ENCODE data around the gene POU3F1.

The POU3F1 gene

DNA sequence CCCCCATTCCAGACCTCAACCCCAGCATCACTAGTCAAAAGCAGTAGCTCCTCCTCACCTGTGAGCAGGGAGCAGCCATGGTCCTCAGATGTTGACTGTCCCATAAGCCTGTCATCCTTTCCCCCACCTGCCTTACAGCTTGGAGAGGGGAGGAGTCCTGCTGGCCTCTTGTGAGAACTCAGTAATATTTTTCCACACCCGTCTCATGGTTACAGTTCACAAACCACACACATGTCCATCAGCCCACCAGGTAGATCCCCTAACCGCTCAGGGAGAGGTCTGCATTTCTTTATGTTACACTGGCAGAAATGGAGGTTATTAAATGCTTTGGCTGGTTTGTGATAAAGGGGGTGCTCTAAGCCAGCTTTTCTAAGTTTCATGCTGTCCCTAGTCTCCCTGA lies 26.3 kb upstream of the POU3F1 start:
- DNase-seq: no peak

DNA sequence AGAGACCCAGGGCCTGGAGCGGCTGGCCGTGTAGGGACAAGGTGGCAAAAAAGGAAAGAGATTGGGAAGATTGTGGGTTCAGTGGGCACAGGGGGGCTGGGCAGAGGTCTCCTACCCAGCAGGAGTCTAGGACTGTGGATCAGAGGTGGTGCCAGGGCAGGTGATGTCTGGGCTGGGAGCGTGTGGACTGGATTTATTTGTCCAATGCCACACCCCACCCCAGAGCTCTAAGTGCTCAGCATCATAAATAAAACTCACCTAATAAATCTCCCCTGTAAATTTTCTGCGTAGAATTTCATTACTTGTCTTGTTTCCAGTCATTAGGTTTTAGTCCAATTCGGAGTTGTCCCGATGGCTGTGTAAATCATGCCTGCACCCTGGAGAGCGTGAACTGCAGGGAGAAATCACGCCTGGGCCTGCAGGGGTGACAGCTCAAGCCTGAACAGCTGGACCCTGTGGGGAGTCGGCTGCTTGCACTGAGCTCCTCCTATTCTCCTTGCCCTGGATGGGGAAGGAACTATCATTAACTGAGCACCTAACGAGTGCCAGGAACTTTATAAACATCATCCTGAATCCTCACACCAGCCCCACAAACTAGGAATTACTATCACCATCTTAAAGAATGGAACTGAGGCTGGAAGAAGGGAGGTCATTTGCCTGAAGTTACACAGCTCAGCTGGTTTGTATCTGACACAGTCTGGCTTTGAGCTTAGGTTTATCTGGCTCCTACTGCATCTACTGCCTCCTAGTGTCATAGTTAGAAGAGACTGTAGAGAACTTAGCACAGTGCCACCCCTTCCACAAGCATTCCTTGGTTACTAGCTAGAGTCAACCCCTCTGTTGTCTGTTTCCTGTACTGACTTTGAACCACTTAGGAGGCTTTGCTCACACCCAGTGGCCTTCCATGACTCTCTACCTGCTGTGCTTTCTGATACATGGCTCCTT lies 25.0 kb upstream of the POU3F1 start:
- no peak for DNase-seq

DNA sequence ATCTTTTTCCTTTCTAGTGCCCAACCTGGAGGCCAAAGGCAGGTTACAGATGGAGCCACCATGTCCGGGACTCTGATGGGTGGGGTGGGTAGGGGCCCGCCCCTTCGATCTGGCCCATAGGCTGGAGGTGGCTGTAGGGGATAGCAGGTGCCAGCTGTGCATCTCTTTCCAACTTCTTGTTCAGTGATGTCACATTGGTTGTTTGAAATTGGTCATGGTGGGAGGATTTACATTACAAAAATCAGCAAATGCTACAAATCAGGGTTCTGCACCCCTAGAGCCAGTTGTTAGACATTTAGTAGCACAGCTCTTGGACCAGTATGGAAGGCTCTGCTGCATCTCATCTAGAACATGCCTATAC lies 22.4 kb upstream of the POU3F1 start:
- DNase-seq: no peak

GRCh38 chr1:38068220-38068979 lies 21.8 kb upstream of the POU3F1 start:
- DNase-seq: no peak

DNA sequence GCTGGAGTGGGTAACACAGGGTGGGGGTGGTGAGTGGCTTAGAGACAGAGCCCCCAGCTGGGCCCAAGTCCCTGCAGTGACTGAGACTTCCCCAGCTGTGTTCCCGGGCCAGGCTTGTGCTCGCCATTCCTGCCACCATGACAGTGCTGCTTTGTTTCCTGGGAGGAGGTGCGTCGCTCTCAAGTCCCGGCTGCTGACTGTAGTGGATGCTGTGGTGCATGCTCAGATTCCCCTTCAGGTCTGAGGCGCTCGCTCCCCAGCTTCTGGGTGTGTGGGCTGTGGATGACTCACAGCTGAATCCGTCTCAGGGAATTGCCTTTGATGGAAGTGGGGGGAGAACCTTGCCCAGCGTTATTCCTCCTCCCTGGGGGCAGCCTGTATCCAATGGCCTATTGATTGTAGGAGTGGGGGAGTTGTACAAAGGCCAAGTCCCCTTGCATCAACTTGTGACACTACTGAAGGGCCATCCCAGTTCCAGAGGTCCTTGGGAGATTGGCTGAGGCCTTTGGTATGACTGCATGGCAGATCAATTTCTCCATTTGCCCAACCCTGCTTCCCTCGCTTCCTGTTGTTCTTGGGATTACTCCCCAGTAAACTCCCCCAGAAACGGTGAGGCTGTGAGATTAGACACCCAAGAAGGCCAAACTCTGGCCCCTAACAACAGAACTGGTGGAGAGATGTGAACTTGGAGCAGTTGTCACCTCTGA lies 17.8 kb upstream of the POU3F1 start:
- DNase-seq: no peak

GRCh38 chr1:38063616-38064015 lies 17.0 kb upstream of the POU3F1 start:
- DNase-seq: no peak

GRCh38 chr1:38062361-38063288 lies 16.0 kb upstream of the POU3F1 start:
- DNase-seq: no peak

DNA sequence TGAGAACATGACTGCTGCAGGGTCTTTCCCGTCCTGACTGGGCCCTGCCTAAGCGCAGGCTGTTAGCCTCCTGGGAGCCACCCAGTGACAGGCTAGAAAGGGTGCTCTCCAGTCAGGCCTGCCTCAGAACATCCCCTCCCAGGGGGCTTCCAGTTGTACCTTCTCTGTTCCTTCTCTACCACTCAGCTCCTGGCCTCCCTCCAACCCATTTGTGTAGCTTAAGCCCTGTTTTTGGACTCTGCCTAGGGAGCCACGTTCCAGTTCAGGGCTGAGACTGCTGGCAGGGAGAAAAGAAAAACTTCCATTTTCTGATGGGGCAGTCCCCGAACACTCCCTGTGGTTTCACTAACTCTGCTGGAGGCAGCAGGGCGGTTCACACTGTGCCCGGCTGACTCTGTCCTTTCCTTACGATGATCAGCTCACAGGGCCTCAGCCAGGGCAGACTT lies 15.3 kb upstream of the POU3F1 start:
- no peak for DNase-seq

DNA sequence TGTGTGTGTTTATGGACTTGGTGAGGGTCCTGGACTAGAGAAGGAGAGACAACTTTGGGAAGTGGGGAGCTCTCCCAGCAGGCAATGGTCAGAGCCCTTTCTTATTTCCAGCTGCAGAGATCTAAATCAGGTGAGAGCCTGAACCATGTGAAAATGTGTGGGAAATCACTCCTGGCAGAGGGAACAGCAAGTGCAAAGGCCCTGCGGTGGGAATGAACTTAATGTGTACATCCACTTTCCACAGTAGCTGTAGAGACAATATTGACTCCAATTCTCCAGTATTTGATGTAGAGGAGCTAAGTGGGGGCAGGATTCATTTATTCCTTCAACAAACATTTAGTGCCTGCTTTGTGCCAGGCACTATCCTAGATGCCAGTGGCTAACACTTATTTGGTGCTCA lies 14.7 kb upstream of the POU3F1 start:
- no peak for DNase-seq

DNA sequence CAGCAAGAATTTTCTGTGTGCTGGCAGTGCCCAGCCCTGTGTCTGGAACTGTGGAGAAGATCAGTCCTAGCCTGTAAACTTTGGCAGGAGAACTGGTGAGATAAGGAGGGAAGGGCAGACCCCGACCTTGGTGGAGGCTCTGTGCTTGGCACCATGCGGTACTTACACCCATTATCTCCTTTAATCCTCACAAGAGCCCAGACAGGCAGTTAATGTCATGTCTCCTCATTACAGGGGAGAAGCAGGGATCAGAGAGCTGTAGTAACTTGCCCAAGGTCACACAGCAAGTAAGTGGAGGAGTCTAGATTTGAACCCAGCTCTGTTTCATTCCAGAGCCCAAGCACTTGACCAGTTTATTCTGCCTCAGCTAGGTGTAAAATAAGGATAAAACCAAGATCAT lies 13.9 kb upstream of the POU3F1 start:
- DNase-seq: no peak

- DNase-seq: no peak
Measured at GRCh38 chr1:38059635-38060250, 13.2 kb upstream of the POU3F1 start.

GRCh38 chr1:38055965-38056364 lies 9.4 kb upstream of the POU3F1 start:
- no peak for DNase-seq

DNA sequence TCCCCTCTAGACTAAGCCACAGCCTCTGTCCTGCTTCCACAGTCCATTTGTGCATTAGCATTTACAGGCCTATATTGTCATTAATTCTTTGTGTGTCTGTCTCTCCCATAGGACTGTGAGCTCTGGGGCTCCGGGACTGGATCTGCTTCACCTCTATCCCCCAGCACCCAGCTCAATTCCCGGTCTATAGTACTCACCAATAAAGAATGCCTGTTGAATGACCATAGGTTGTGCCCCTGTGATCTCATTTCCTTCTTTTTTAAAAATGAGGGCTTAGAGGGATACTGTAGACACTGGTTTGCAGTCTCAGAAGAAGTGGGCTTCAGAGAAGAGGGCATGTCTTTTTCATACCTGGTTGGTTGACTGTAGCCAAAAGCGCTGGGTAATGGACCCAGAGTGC lies 8.8 kb upstream of the POU3F1 start:
- no peak for DNase-seq

DNA sequence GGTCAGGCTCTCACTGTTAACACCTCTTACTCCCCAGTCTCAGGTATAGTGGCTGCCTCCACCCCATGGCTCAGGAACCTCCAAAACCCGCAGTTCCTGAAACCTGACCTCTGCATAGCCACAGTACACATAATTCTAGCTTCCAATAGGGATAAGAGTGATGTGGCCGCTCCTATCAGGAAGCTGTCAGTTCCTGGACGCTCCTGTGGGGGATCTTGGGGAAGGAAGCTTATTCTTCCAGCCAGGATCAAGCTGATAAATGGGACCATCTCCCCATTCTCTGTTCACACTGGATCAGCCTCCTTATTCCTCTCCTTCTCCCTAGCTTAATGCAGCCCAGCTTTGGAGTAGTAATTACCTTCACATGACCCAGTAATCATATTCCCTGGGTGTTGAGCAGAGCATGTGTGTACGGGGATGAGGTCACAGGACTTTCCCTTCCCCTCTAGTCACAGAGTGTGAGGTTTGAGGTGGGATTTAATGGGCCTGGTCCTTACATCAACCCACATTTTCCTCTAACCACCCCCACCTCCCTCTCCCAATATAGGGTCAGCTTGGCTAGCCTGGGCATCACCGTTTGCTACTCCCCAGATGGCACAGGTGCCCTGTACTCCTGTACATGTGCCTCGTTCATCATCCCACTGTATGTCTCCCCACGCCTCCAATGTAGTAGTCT lies 7.0 kb upstream of the POU3F1 start:
- DNase-seq: no peak

- DNase-seq: no peak
Measured at GRCh38 chr1:38052750-38053415, 6.3 kb upstream of the POU3F1 start.

DNA sequence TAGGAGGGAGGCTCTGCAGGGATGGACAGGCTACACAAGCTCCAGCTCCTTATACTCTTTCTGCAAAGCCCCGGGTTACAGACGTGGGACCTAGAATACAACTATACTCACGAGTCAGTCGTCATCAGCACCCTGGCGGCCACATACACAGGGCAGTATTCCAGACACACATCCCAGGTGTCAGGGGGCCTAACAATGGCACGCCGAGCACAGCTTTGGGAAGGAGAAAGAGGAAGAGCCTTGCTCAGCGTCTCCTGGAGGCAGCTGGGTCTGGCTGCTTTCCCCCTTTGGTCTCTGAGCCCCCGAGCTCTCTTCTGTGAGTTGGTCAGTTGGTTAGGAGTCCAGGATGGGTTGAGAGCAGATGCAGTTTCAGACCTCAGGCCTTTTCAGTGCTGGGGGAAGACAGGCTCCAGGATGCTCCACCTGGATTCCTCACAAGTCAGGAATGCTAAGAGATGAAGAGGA lies 4.5 kb upstream of the POU3F1 start:
- DNase-seq: no peak

DNA sequence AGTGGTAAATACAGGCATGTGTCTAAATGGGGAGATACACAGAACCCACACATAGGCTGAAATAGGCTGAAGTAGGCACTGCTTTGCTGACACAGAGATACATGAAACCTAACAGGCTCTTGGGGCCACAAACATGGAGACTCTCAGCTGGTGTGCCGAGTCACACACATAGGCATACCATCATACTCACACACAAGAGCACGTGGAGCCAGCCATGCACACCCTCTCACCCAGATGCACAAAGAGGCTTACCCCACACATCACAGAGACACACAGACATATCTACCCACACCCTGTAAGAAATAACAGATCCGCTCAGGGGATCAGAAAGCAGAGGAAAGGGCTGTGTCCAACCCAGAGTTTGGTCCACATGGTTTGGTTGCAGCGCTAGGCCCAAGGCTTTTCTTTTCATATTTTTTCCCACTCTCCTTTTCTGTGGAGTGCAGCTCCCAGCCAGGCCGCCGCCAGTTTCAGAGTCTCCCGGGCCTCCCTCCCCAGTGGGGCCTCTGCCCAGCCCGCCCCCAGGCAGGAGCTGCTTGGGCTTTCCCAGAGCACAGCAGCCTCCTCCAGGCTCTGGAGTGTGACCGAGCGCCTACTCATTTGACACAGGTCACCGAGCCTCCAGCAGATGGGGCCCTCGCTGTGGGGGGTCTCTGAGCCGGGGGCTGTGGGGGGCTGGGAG lies 3.9 kb upstream of the POU3F1 start:
- DNase-seq: no peak

- no peak for DNase-seq
Measured at GRCh38 chr1:38047603-38048141, 1.1 kb upstream of the POU3F1 start.

DNA sequence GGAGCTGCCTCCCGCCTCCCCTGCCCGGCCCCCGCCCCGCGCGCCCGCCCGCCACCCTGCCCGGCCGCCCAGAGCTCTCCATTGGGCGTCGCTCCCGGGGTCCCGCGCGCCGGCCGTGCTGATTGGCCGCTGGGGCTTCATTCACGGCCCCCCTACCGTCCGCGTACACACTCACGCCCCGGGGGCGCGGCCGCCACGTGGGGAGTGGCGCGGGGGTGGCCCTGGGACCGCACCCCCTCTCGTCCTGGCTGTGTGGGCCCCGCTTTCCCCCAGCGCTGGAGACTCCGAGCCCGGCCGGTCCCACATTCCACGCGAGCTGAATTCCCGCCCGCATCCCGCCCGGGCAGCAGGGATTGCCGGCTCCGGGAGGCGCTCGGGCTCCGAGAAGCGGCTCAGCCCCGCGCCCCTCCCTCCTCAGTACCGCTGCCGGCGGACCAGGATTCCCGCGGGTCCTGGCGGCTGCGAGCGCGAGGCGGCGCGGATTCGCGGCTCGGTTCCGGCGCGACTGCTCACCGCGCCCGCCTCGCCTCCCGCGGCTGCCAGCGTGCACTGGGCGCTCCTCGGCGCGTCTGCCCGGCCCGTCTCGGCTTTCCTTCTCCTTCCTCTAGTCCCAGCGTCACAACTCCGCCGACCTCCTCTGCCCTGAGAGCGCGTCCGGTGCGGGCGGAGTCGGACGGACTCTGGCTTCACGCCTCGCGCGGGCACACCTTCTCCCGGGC lies 450 bp upstream of the POU3F1 start:
- DNase-seq: no peak

All from SIG-M5 (cell line).